Pancreas (tissue), 10 donors: ENCODE measurements around the gene GNAL. TPM values are rescaled to one million over a fixed set of nuclear protein-coding genes. Genes with fewer than 3 reads are reported as not detected.
"Not testable (repeated sequence)": the region's sequence is repeated elsewhere in the genome, so short reads cannot be mapped to it uniquely, and the experiment has no call there.

Experiments
- ATAC-seq, 4 donors: fragments of 200-7000 bp; cut with Tn5 transposase; one replicate each; pipeline versions ENCODE4 v1.8.0 to v1.9.1; 2020; ENCODE audit warnings: mild to moderate bottlenecking in 4 of 4, moderate library complexity in 4 of 4
- DNase-seq, 6 donors: peaks; one replicate each; pipeline ENCODE4 v3.0.0-alpha.2; 2020
- FAIRE-seq: peaks from 2 replicates; lab custom pipeline; 2012; peaks lifted over from hg19 to GRCh38; lab: Jason Lieb, UNC
- H3K27ac ChIP-seq, 4 donors: fragments of 200-600 bp; sonication (generic); 1 replicate in 3 of 4; 2 replicates in 1 of 4; pipeline versions ENCODE4 v1.5.0 to v1.8.0; 2020
- H3K27me3 ChIP-seq, 4 donors: fragments of 200-600 bp; one replicate each; pipeline ENCODE4 v1.8.0; 2021
- H3K36me3 ChIP-seq, 3 donors: fragments of 200-600 bp; sonication (generic) in 1 of 3; one replicate each; pipeline versions ENCODE4 v1.5.0 to v1.8.0; 2020 to 2021
- H3K4me1 ChIP-seq, 3 donors: fragments of 200-600 bp; one replicate each; pipeline ENCODE4 v1.8.0; 2021
- H3K4me3 ChIP-seq, 4 donors: fragments of 200-600 bp; sonication (generic) in 2 of 4; one replicate each; pipeline versions ENCODE4 v1.5.0 to v1.8.0; 2020 to 2021
- H3K9me3 ChIP-seq, 4 donors: fragments of 200-600 bp; one replicate each; pipeline ENCODE4 v1.8.0; 2021
- WGBS, 2 donors: extraction: QIAGEN DNeasy Blood & Tissue Kit; methylation state at CpG; one replicate each; pipeline ENCODE4 v1.1.7; 2013; 5-methylcytosine and 5-hydroxymethylcytosine counted together
- intact Hi-C, 3 donors: fragments of 100-400 bp; cut with DNase I; formaldehyde crosslinking; loops; one replicate each; pipeline versions ENCODE4 v1.11.1 to v1.14.2; 2022
- polyA plus RNA-seq, 2 donors: library from polyadenylated mRNA; stranded (reverse); fragments of 200-250 nt; gene quantifications; one replicate each; pipeline ENCODE4 v1.2.3, GENCODE V29; 2013
- total RNA-seq, 6 donors: library from RNA; stranded (reverse); fragmentation: NEBNext Ultra II Directional in 4 of 6; extraction: Animal tissue kit (Norgen Biotek cat#: 25700) in 4 of 6; gene quantifications; one replicate each; pipeline versions ENCODE4 v1.2.1 to v1.2.4, GENCODE V29; 2021 to 2023
- TF ChIP-seq, protein P1 (sequence below), 4 donors: fragments of 200-600 bp; sonication (generic) in 3 of 4; IDR thresholded peaks; one replicate each; pipeline versions ENCODE4 v1.5.0 to v1.8.0; 2021; ENCODE audit warnings: antibody characterized with exemption in 4 of 4
- donor health status: healthy with polysubstance abuse.
- donor health status: DM: no; HTN: no; CAD: no; lungs with moderate emphysema.
- donor health status: DM: no; HTN: no; CAD: no.
- donor health status: control.
- donor health status: control.
- donor health status: Bipolar disorder and iron deficiency.
- donor health status: DM: yes; HTN: yes; CAD: no.
- donor health status: DM: no; HTN: no; CAD: no.
- donor health status: DM: no; HTN: no; CAD: no.
- donor health status: DM: yes; HTN: yes; CAD: no.

GNAL gene
- total and polyA plus RNA-seq, 8 donors: 0.22 to 2.2 (median 0.71) TPM

DNA sequence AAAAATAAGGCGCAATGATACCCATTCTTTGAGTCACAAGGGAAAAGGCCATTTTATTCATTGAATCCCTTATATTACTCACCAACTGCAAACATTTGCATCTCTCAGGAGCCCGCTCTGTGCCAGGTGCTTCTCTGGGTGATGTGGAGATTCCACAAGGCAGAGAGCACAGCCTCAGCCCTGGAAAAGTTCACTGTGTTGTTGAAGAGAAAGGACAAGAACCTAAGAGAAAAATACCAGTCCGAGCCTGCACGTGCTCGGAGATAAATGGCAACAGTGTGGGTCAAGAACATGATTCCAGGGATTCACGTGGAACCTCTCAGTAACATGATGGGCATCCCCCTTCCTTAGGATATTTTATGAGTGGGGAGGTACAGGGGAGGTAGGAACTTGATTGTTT is 11.8 kb downstream of the GNAL start:
- no peak for DNase-seq
- no peak for FAIRE-seq
- TF ChIP-seq, protein P1, sequence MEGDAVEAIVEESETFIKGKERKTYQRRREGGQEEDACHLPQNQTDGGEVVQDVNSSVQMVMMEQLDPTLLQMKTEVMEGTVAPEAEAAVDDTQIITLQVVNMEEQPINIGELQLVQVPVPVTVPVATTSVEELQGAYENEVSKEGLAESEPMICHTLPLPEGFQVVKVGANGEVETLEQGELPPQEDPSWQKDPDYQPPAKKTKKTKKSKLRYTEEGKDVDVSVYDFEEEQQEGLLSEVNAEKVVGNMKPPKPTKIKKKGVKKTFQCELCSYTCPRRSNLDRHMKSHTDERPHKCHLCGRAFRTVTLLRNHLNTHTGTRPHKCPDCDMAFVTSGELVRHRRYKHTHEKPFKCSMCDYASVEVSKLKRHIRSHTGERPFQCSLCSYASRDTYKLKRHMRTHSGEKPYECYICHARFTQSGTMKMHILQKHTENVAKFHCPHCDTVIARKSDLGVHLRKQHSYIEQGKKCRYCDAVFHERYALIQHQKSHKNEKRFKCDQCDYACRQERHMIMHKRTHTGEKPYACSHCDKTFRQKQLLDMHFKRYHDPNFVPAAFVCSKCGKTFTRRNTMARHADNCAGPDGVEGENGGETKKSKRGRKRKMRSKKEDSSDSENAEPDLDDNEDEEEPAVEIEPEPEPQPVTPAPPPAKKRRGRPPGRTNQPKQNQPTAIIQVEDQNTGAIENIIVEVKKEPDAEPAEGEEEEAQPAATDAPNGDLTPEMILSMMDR (IDR thresholded peaks at IDR 0.05): no peak
- no peak overlapping the region for H3K27ac ChIP-seq
- H3K4me1 ChIP-seq: no peaks in the 10 kb centered on the region
- no peaks in the 10 kb centered on the region for H3K36me3 ChIP-seq
- 84 to 86% methylated on average over 6 of the region's 6 CpGs for WGBS, 2 donors
- H3K9me3 ChIP-seq: no peaks in the 10 kb centered on the region
- H3K27me3 ChIP-seq: no peaks in the 10 kb centered on the region
- no peak overlapping the region for H3K4me3 ChIP-seq
- intact Hi-C loops: no loop called here
- no peak for ATAC-seq

DNA sequence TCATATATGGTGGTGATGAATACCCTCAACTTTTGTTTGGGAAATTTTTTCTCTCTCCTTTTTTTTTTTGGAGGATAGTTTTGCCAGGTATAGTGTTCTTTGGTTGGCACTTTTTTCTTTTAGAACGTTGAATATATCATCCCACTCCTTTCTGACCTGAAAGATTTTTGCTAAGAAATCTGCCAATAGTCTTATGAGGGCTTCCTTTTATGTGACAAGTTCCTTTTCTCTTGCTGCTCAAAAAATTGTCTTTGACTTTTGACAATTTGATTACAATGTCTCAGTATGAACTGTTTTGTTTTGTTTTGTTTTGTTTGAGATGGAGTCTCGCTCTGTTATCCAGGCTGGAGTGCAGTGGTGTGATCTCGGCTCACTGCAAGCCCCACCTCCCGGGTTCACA is 21.5 kb downstream of the GNAL start:
- Histone ChIP-seq H3K4me1 (no peaks in the 10 kb centered on the region), H3K9me3 (no peaks in the 10 kb centered on the region), H3K27ac (no peak overlapping the region), H3K36me3 (no peaks in the 10 kb centered on the region), H3K4me3 (no peak overlapping the region), H3K27me3 (no peaks in the 10 kb centered on the region)
- FAIRE-seq (no peak), ATAC-seq (no peak), DNase-seq (no peak)
- TF ChIP-seq, protein P1 (IDR thresholded peaks at IDR 0.05): no peak
- intact Hi-C loops: no loop called here
- WGBS, 2 donors: 61 to 82% methylated on average over 4 of the region's 4 CpGs

DNA sequence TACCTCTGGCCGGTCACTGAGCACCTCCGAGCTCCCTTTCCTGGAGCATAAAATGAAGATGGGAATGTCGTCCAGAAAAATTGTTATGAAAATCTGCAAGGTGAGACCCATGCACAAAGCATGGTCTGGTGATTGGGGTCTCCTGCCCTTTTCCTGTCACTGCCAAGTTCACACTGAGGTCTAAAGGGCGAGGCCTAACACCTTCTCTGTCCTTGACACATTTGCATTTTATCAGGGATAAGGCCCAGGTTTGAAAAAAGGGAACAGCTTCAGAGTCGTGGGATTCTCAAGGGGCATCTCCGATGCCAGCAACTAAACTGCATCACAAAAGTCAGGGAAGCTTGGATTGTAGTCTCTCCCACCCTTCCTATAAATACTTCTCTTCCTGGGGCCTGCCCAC is 24.7 kb downstream of the GNAL start:
- H3K27ac ChIP-seq: no peak overlapping the region
- WGBS, 2 donors: 72 to 74% methylated on average over 6 of the region's 6 CpGs
- intact Hi-C loops: no loop called here

DNA sequence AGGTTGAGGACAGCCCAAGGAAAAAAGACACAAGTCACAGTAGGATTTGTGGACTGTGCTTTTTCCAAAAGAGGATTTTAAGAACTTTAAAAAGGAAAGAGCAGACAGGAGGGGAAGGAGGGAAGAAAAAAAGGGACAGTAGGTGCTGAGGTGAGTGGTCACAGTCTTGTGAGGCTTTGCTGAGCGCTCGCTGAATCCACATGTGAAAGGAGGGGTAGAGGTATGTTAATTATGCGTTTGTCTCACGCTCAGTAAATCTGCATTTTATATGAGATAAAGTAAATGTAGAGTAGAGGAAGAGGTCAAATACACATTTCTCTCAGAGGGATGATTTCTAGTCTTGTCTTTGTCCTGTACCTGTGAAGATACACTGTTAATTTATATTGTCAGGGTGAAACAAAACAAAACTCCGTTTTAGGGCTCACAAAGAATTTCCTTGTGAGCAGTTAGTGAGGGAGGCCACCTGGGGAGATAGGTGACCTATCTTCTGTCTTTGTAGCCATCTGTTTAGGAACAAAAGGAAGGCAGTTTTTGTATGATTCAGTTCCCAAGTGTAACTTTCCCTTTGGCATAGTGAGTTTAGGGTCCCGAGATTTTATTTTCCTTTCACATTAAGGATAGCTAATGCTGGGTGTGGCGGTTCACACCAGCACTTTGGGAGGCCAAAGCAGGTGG is 25.3 kb downstream of the GNAL start:
- Histone ChIP-seq H3K4me1 (no peaks in the 10 kb centered on the region), H3K36me3 (no peaks in the 10 kb centered on the region), H3K9me3 (no peaks in the 10 kb centered on the region), H3K27me3 (no peaks in the 10 kb centered on the region), H3K4me3 (no peak overlapping the region), H3K27ac (no peak overlapping the region)
- intact Hi-C loops: no loop called here
- ATAC-seq: no peak
- FAIRE-seq: no peak
- TF ChIP-seq, protein P1 (IDR thresholded peaks at IDR 0.05): no peak
- DNase-seq: no peak
- 75 to 80% methylated on average over 7 of the region's 7 CpGs for WGBS, 2 donors

More for the DNA sequence above, 24.7 kb downstream of the GNAL start:
- TF ChIP-seq, protein P1 (IDR thresholded peaks at IDR 0.05): no peak
- no peak for DNase-seq
- Histone ChIP-seq H3K4me1 (no peaks in the 10 kb centered on the region), H3K27me3 (no peaks in the 10 kb centered on the region), H3K36me3 (no peaks in the 10 kb centered on the region), H3K4me3 (no peak overlapping the region), H3K9me3 (no peaks in the 10 kb centered on the region)
- FAIRE-seq: no peak
- ATAC-seq: no peak

DNA sequence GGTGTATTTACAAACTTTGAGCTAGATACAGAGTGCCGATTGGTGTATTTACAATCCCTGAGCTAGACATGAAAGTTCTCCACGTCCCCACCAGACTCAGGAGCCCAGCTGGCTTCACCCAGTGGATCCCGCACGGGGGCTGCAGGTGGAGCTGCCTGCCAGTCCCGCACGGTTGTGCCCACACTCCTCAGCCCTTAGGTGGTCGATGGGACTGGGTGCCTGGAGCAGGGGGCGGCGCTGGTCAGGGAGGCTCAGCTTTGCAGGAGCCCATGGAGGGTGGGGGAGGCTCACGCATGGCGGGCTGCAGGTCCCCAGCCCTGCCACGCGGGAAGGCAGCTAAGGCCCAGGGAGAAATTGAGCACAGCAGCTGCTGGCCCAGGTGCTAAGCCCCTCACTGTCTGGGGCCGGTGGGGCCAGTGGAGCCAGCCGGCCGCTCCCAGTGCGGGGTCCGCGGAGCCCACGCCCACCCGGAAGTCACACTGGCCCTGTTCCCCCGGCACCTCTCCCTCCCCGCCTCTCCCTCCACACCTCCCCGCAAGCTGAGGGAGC is 27.8 kb downstream of the GNAL start:
- intact Hi-C loops, H3K4me3 ChIP-seq, ATAC-seq, H3K4me1 ChIP-seq, H3K9me3 ChIP-seq, H3K36me3 ChIP-seq, FAIRE-seq, H3K27ac ChIP-seq, H3K27me3 ChIP-seq: not testable (repeated sequence)
- WGBS, 2 donors: 88 to 89% methylated on average over 11 to 24 of the region's 24 CpGs
- DNase-seq: peak in 1 of 6 donors; percentile 39
